ENCODE results near the gene ZNF343. TPM values are rescaled to one million over a fixed set of nuclear protein-coding genes. Genes with fewer than 3 reads are reported as not detected.
A peak's percentile ranks its signal among the peaks of the same experiment; 100 is the strongest.
"Not testable (repeated sequence)": the region's sequence is repeated elsewhere in the genome, so short reads cannot be mapped to it uniquely, and the experiment has no call there.

ZNF343 gene
- total RNA-seq, 4 donors from 2014 or later, result 6.1 to 14.3 (median 12.7) TPM

DNA sequence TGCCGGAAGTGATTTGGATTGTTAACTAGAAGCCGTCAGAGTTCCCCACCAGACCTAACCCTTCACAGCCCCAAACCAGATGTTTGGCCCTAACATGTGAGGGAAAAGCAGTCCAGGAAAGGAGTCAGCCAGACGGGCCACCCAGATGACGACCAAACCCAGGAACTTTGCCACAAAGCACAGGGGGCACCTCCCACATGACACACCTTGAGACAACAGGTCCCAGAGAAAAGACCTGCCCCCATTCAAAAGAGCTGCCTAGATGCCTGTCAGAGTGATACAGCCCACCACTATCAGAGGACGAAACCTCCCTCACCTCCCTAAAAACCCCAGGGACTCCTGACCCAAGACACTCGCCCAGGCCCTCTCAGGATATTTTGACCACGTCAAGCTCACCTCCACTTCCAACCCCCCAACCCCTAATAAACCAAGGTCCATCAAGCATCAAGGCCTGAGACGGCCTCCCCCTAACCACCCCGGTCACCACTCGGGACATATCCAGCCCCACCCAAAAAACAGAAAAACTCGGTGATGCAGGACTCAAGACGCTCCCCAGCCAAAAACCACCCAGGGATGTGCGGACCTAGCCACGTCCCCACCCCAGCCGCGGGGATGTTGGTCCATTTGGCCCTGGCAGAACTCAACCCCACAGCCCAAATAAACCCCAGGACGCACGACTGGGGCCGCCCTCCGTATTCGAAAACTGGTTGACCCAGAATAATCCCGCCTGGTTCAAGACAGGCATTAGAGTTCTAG, 662 bp downstream of the ZNF343 start:
- TF ChIP-seq, protein P1, sequence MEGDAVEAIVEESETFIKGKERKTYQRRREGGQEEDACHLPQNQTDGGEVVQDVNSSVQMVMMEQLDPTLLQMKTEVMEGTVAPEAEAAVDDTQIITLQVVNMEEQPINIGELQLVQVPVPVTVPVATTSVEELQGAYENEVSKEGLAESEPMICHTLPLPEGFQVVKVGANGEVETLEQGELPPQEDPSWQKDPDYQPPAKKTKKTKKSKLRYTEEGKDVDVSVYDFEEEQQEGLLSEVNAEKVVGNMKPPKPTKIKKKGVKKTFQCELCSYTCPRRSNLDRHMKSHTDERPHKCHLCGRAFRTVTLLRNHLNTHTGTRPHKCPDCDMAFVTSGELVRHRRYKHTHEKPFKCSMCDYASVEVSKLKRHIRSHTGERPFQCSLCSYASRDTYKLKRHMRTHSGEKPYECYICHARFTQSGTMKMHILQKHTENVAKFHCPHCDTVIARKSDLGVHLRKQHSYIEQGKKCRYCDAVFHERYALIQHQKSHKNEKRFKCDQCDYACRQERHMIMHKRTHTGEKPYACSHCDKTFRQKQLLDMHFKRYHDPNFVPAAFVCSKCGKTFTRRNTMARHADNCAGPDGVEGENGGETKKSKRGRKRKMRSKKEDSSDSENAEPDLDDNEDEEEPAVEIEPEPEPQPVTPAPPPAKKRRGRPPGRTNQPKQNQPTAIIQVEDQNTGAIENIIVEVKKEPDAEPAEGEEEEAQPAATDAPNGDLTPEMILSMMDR (IDR thresholded peaks at IDR 0.05 in 4 of 5, conservative IDR thresholded peaks at IDR 0.05 in 1 of 5), result no peak
- no peak for TF ChIP-seq POLR2A (IDR thresholded peaks at IDR 0.05)
- in situ Hi-C loops (cut with MboI; ENCODE audit: low sequenced_read_pairs in 4 of 4) (no loop called here), intact Hi-C loops (cut with DNase I; ENCODE audit: low total_unique reads) (loop anchor here (1.0 kb wide), 1 partner anchor 38 kb away; the partner anchor contains the start of gene SNRPB)
- no peaks in the 10 kb centered on the region for H3K9me3 ChIP-seq
- peak overlapping the region; percentile 75 to 90 (median 82) for H3K4me3 ChIP-seq
- H3K27me3 ChIP-seq, result peaks cover 0 to 3% (median 0%) of the 10 kb centered on the region in 3 donors
- peaks cover 14 to 17% of the 10 kb centered on the region in 2 donors for H3K4me1 ChIP-seq
- ATAC-seq (peak; percentile 7 to 25), DNase-seq (no peak)
- H3K27ac ChIP-seq, result peak overlapping the region; percentile 90 to 98 (median 92)
- H3K36me3 ChIP-seq, result no peaks in the 10 kb centered on the region

DNA sequence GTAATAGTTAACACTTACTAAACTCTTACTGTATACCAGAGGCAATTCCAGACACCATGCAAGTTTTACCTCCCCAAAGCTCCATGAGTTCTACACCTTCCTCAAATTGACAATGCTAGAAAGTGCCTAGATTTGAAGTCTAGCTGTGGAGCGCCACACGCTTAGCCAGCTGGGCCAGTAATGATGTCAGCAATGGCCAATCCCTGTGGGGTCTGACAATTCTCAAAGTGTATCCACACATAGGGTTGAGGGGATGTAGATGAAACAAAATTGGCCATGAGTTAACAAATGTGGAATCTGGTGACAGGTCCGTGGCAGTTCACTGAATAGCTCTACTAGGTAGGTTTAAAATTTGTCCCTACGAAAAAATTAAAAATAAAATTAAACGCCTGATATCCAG, 1.3 kb downstream of the ZNF343 start:
- TF ChIP-seq POLR2A (IDR thresholded peaks at IDR 0.05), result no peak
- TF ChIP-seq, protein P1 (IDR thresholded peaks at IDR 0.05 in 4 of 5, conservative IDR thresholded peaks at IDR 0.05 in 1 of 5), result no peak
- no peaks in the 10 kb centered on the region for H3K27me3 ChIP-seq
- no peaks in the 10 kb centered on the region for H3K9me3 ChIP-seq
- DNase-seq (no peak), ATAC-seq (no peak)
- intact Hi-C loops (cut with DNase I; ENCODE audit: low total_unique reads), result no loop called here
- H3K27ac ChIP-seq, result peak overlapping the region in 2 of 4 donors; percentile 90 to 98
- no peaks in the 10 kb centered on the region for H3K36me3 ChIP-seq
- peaks cover 14 to 17% of the 10 kb centered on the region in 2 donors for H3K4me1 ChIP-seq
- peak overlapping the region; percentile 75 to 90 (median 82) for H3K4me3 ChIP-seq
- in situ Hi-C loops (cut with MboI; ENCODE audit: low sequenced_read_pairs in 4 of 4), result no loop called here

DNA sequence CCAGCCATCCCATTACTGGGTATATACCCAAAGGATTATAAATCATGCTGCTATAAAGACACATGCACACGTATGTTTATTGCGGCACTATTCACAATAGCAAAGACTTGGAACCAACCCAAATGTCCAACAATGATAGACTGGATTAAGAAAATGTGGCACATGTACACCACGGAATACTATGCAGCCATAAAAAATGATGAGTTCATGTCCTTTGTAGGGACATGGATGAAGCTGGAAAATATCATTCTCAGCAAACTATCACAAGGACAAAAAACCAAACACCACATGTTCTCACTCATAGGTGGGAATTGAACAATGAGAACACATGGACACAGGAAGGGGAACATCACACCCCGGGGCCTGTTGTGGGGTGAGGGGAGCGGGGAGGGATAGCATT, 2.3 kb downstream of the ZNF343 start:
- intact Hi-C loops (cut with DNase I; ENCODE audit: low total_unique reads); H3K36me3 ChIP-seq; H3K27me3 ChIP-seq; H3K27ac ChIP-seq; DNase-seq; H3K9me3 ChIP-seq; H3K4me3 ChIP-seq; ATAC-seq; in situ Hi-C loops (cut with MboI; ENCODE audit: low sequenced_read_pairs in 4 of 4): not testable (repeated sequence)
- peaks cover 14 to 17% of the 10 kb centered on the region in 2 donors for H3K4me1 ChIP-seq

DNA sequence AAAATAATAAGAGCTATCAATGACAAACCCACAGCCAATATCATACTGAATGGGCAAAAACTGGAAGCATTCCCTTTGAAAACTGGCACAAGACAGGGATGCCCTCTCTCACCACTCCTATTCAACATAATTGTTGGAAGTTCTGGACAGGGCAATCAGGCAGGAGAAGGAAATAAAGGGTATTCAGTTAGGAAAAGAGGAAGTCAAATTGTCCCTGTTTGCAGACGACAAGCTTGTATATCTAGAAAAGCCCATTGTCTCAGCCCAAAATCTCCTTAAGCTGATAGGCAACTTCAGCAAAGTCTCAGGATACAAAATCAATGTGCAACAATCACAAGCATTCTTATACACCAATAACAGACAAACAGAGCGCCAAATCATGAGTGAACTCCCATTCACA, 3.9 kb downstream of the ZNF343 start:
- ATAC-seq; H3K4me3 ChIP-seq; intact Hi-C loops (cut with DNase I; ENCODE audit: low total_unique reads); in situ Hi-C loops (cut with MboI; ENCODE audit: low sequenced_read_pairs in 4 of 4); DNase-seq; H3K27ac ChIP-seq; H3K36me3 ChIP-seq; H3K9me3 ChIP-seq; H3K27me3 ChIP-seq: not testable (repeated sequence)
- peaks cover 13 to 16% of the 10 kb centered on the region in 2 donors for H3K4me1 ChIP-seq

DNA sequence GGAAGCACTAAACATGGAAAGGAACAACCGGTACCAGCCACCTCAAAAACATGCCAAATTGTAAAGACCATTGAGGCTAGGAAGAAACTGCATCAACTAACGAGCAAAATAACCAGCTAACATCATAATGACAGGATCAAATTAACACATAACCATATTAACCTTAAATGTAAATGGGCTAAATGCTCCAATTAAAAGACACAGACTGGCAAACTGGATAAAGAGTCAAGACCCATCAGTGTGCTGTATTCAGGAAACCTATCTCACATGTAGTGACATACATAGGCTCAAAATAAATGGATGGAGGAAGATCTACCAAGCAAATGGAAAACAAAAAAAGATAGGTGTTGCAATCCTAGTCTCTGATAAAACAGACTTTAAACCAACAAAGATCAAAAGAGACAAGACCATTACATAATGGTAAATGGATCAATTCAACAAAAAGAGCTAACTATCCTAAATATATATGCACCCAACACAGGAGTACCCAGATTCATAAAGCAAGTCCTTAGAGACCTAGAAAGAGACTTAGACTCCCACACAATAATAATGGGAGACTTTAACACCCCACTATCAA, 5.8 kb downstream of the ZNF343 start:
- DNase-seq; H3K27ac ChIP-seq; H3K9me3 ChIP-seq; H3K27me3 ChIP-seq; H3K4me3 ChIP-seq; ATAC-seq; intact Hi-C loops (cut with DNase I; ENCODE audit: low total_unique reads); in situ Hi-C loops (cut with MboI; ENCODE audit: low sequenced_read_pairs in 4 of 4); H3K4me1 ChIP-seq: not testable (repeated sequence)
- peaks cover 0 to 24% of the 10 kb centered on the region in 2 donors for H3K36me3 ChIP-seq

DNA sequence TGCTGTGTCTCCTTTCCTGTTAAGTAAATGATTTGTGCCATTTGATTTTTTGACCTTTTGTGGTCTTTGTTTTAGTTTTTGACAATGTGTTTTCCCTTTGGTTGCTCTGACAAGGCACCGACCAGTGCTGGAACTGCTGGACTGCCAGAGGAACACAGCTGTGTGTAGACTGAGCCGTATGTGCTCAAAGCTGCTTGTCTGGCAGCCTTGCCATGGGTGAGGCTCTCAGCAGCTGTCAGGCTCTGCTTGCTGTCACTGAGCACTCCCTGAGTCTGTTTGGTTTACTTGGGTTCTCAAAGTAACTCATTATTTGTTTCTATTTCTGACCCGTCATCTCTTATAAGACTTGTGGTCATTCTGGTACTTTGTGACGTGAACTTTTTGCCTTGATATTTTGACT, 23.1 kb downstream of the ZNF343 start:
- H3K9me3 ChIP-seq, result no peaks in the 10 kb centered on the region
- in situ Hi-C loops (cut with MboI; ENCODE audit: low sequenced_read_pairs in 4 of 4) (no loop called here), intact Hi-C loops (cut with DNase I; ENCODE audit: low total_unique reads) (no loop called here)
- TF ChIP-seq POLR2A (IDR thresholded peaks at IDR 0.05), result no peak
- TF ChIP-seq, protein P1 (IDR thresholded peaks at IDR 0.05 in 4 of 5, conservative IDR thresholded peaks at IDR 0.05 in 1 of 5), result no peak
- H3K4me1 ChIP-seq, result no peaks in the 10 kb centered on the region
- no peaks in the 10 kb centered on the region for H3K27me3 ChIP-seq
- H3K27ac ChIP-seq, result no peak overlapping the region
- peaks cover 0 to 65% of the 10 kb centered on the region in 2 donors for H3K36me3 ChIP-seq
- no peak for DNase-seq
- no peak for ATAC-seq
- no peak overlapping the region for H3K4me3 ChIP-seq
